NT2/D1 (cell line): ENCODE data around the gene NPAS1.

ENCODE experiments used
- YY1 ChIP-seq: IDR thresholded peaks from 2 replicates; pipeline ENCODE4 v1.6.1; 2011; ENCODE audit not compliant: insufficient read length, insufficient read depth
- ZNF274 ChIP-seq: IDR thresholded peaks from 2 replicates; pipeline ENCODE4 v1.6.1; 2011; ENCODE audit warnings: mild to moderate bottlenecking, low read depth, low read length

DNA sequence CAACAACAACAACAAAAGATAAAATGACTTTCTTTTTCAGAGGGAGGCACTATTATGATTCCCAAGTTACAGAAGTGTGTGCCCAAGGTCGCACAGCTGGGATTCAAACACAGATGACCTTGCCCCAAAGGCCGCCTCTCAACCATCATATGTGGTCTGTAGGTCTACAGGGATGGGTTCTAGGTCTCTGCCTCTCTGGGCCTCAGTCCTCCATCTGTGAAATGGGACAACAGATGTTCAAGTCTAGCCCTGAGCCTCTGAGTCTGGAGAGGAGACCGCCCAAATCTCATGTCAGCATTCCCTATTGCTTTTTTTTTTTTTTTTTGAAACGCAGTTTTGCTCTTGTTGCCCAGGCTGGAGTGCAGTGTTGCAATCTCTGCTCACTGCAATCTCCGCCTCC is 4.9 kb downstream of the NPAS1 start:
- TF ChIP-seq YY1 (no peak), ZNF274 (no peak)
